MV-4-11 (cell line): ENCODE results near the gene FOLR2.
A peak's percentile ranks its signal among the peaks of the same experiment; 100 is the strongest.
"Not testable (repeated sequence)": the region's sequence is repeated elsewhere in the genome, so short reads cannot be mapped to it uniquely, and the experiment has no call there.

Experiments used
- DNase-seq: peaks from one replicate; lab custom pipeline; 2025; lab: John Stamatoyannopoulos, UW

The FOLR2 gene

GRCh38 chr11:72206794-72207193, 9.8 kb upstream of the FOLR2 start:
- not testable (repeated sequence) for DNase-seq

DNA sequence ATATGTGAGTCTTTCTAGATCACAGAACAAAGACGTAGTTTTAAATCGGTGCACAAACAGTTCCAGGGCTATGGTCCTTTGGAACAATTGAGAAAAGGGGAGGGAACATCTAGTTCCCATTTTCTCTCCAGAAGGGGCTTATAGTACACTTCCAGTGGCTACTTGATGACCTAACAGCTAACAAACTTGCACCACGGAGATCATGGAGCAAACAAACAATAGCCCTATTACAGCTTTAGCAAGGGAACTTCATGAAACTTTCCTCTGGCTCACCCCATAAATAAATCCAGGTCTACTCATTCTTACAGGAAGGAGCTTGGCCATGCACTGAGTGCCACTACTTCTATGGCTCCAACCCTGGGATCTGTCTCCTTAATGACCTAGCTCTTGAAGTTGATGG, 8.3 kb upstream of the FOLR2 start:
- peak; percentile 52 for DNase-seq

DNA sequence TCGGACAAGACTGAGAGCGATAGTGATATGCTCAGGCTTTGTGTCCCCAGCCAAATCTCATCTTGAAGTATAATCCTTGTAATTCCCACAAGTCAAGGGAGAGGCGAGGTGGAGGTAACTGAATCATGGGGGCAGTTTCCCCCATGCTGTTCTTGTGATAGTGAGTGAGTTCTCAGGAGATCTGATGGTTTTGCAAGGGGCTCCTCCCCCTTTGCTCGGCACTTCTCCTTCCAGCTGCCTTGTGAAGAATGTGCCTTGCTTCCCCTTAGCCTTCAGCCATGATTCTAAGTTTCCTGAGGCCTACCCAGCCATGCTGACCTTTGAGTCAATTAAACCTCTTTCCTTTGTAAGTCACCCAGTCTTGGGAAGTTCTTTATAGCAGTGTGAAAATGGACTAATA, 7.5 kb upstream of the FOLR2 start:
- peak; percentile 64 for DNase-seq

- DNase-seq: peak; percentile 82
Measured at GRCh38 chr11:72217841-72218240, 1.2 kb downstream of the FOLR2 start.

- no peak for DNase-seq
Measured at GRCh38 chr11:72218251-72218745, 1.7 kb downstream of the FOLR2 start.

DNA sequence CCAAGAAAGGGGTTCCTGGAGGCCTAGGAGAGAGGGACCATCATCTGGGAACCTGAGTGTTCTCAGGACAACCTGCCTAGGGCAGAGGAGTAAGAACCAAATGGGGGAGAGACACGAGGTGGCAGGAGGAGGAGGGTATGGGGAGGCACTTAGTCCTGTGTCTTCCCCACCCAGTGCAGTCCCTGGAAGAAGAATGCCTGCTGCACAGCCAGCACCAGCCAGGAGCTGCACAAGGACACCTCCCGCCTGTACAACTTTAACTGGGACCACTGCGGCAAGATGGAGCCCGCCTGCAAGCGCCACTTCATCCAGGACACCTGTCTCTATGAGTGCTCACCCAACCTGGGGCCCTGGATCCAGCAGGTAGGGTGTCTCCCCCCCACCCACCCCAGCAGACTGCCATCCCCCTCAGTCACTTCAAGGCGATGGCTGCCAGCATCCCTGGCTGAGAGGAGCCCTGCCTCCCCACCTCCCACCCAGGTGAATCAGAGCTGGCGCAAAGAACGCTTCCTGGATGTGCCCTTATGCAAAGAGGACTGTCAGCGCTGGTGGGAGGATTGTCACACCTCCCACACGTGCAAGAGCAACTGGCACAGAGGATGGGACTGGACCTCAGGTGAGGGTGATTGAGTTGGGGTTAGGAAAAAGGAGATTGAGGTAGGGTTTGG, 4.2 kb downstream of the FOLR2 start:
- DNase-seq: no peak

GRCh38 chr11:72221386-72222075, 4.9 kb downstream of the FOLR2 start:
- peak; percentile 73 for DNase-seq

- DNase-seq: peak; percentile 37
Measured at GRCh38 chr11:72222106-72222891, 5.7 kb downstream of the FOLR2 start.

DNA sequence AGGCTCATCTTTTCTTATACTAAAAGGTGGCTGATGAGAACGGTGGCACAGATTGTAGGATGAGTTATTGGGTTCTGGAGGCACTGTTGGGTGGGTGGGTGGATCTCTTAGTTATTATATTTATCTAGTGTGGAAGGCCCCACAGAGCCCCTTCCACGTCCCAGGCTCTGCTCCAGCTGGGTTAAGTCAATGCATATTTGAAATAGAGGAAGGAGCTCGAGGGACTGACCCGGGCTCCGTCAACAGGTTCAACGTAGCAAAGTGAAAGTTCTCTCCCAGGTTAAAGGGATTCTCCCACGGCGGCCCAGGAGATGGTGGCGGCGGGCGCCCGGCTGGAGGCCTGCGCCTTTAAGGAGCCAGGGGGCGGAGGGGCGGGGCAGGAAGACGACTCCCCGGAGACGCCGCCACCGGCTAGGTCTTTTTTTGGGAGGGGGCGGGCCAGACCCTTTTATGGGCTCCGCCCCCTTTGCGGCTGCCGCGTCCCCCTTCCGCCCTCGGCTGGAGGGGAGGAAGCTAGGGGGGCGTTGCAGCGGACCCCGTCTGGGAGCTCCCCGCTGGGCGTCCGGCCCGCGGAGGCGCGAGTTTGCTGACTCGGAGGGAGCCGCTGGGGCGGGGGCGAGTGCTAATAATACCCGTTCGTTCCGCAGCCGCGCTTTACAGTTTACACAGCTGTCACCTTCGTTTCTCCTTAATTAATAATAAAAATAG, 6.5 kb downstream of the FOLR2 start:
- DNase-seq: peak; percentile 93

- no peak for DNase-seq
Measured at GRCh38 chr11:72223615-72224563, 7.3 kb downstream of the FOLR2 start.

- no peak for DNase-seq
Measured at GRCh38 chr11:72224564-72225410, 8.2 kb downstream of the FOLR2 start, which contains the start of gene INPPL1. Gene INPPL1, plus strand, starts transcription at chr11:72224767. Its CDS starts 218 bp downstream, at chr11:72224985.

DNA sequence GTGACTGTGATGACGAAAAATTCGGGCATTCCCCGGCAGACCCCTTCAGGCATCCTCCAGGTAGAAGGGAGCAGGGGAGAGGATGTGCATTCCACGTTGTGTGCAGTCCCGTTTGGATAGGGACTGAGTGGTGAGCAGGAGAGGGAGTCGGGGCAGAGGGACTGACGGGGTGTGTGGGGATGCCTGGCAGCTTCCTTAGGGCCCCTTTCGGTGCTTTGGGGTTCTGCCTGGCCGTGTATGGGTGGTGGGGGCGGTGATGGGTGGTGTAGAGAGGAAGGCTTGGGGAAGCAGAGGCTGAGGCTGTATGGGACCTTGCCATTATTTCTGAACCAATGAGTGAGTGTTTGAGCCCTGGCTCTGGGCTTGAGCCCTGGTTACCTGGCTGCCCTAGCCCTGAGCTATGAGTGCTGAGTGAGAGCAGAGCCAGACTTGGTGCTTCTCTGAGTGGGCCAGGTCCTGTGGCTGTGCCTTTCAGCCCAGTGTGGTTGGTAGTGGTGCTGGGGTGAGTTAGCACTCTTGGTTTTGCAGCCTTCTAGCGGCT, 8.9 kb downstream of the FOLR2 start:
- no peak for DNase-seq

DNA sequence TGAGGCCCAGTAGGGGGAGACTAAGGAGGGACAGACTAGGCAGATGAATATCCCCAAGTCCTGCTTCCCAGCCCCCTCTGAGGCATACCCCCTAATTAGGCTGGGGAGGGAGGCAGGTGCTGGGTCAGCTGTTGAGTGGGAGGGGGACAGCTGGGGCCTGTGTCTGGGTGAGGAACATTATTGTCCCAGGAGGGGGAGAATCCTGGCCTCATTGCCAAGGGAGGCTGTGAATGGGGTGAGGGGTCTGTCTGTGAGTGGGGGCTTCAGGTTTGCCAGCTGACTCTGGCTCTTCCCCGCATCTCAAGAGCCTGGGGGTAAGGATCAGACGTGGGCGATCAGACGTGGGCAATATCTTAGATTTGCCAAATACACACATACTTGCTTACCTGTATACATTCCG, 10.1 kb downstream of the FOLR2 start:
- DNase-seq: no peak

GRCh38 chr11:72227316-72228228, 11.0 kb downstream of the FOLR2 start:
- DNase-seq: no peak

DNA sequence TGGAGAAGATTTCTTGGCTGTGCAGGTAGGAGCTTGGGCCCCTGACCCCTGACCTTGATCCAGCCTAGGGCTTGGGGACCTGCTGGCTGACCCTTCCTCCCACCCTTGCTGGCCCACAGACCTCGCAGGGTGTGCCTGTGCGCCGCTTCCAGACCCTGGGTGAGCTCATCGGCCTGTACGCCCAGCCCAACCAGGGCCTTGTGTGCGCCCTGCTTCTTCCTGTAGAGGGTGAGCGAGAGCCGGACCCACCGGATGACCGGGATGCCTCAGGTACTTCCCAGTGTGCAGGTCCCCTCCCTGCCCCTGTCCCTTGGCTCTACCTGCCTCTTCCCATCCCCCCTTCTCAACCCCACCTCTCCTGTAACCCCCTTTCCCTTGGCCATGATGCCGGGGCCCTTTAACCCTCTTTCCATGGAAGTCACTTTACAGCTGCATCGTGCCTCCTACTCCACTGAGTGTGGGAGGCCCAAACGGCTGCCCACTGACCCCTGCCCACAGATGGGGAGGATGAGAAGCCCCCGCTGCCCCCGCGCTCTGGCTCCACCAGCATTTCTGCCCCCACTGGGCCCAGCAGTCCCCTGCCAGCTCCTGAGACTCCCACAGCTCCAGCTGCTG, 11.7 kb downstream of the FOLR2 start:
- DNase-seq: no peak

DNA sequence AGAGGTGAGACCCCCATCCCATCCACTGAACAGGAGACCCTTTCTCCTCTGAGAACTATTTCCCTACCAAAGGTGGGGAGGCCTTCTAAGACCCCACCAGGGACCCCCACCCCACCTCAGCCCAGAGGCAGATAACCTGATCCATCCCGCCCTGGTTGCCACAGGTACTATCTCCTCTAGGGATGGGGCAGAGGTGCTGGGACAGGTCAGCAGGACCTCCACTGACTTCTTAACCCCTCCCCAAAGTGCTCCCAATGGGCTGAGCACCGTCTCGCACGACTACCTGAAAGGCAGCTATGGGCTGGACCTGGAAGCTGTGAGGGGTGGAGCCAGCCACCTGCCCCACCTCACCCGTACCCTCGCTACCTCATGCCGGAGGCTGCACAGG, 12.2 kb downstream of the FOLR2 start:
- DNase-seq: no peak

DNA sequence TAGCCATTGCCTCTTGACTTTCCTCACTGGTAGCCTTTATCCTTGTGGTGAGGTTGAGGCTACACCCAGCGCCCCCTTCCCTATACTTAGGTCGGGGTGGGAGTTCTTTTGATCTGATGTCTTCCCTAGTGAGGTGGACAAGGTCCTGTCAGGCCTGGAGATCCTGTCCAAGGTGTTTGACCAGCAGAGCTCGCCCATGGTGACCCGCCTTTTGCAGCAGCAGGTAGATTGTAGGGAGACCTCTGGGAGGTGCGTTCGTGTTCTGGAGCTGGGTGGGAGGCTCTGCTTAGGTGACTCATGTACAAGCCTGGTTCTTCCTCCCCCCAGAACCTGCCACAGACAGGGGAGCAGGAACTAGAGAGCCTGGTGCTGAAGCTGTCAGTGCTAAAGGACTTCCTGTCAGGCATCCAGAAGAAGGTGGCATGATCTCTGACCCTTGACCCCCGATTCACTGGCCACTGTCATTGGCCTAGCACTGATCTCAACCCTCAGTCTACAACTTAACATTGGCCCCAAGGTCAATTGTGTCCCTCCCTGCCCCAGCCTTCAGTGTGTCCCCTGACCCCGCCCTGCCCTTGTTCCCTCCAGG, 12.8 kb downstream of the FOLR2 start:
- no peak for DNase-seq
